ENCODE results near the gene PSD2. TPM values are rescaled to one million over a fixed set of nuclear protein-coding genes. Genes with fewer than 3 reads are reported as not detected.

The PSD2 gene
- total and polyA plus RNA-seq, 5 donors from 2014 or later = not detected

DNA sequence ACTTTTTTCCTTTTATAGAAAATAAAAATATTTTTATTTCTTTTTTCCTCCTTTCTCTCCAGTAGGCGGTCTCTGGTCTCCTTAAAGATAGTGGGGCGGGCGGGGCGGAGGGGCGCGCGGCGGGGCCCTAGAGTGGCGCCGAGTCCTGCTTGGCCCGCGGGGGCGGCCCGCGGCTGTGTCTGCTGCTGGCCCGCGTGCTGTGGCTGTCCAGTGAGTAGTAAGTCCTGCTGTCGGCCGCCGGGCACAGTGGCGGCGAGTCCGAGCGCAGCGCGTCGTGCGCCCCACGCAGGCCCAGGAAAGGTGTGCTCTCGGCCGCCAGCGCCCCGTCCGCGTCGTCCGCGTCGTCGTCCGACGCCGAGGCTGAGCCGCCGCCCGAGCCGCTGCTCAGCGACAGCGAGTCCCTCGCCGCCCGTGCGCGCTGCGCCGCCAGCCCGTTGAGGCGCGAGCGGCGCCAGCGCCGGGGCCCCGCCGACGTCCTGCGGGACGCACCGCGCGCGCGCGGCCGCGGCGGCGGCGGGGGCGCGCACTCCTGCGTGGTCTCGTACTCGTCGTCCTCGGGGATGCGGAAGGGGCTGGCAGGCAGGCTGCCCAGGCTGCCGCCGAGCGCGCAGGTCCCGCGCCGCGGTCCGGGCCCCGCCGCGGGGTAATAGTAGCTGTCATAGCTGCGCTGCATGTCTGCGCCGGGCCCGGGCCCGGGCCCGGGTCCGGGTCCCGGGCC is 52.3 kb downstream of the PSD2 start:
- no peaks in the 10 kb centered on the region for H3K36me3 Mint-ChIP-seq
- H3K27me3 ChIP-seq (ENCODE audit: control insufficient read depth, insufficient read depth, low read length) = peaks cover 12% of the 10 kb centered on the region
- H3K4me1 ChIP-seq (ENCODE audit: control insufficient read depth, insufficient read depth, low read length, poor library complexity, severe bottlenecking) = peaks cover 7% of the 10 kb centered on the region
- no peaks in the 10 kb centered on the region for H3K9me3 ChIP-seq (ENCODE audit: control insufficient read depth in 2 of 2, low read length in 2 of 2)
- H3K27ac ChIP-seq (ENCODE audit: insufficient read depth, low read length, poor library complexity, severe bottlenecking) = peak overlapping the region; percentile 33
- H3K36me3 ChIP-seq (ENCODE audit: control insufficient read depth, insufficient read depth, low read length) = no peaks in the 10 kb centered on the region
- H3K4me3 Mint-ChIP-seq = peak overlapping the region in 2 of 4 donors; percentile 52 to 60
- peaks cover 40% of the 10 kb centered on the region for H3K27me3 Mint-ChIP-seq
- H3K4me3 ChIP-seq (ENCODE audit: low read depth, low read length) = no peak overlapping the region
- no peak overlapping the region for H3K27ac Mint-ChIP-seq
- no peaks in the 10 kb centered on the region for H3K9me3 Mint-ChIP-seq
- ATAC-seq (ENCODE audit: low read depth in 2 of 2) = peak; percentile 84 to 87
- peaks cover 0 to 16% (median 1%) of the 10 kb centered on the region in 4 donors for H3K4me1 Mint-ChIP-seq
- peak; percentile 52 to 73 (median 57) for DNase-seq

DNA sequence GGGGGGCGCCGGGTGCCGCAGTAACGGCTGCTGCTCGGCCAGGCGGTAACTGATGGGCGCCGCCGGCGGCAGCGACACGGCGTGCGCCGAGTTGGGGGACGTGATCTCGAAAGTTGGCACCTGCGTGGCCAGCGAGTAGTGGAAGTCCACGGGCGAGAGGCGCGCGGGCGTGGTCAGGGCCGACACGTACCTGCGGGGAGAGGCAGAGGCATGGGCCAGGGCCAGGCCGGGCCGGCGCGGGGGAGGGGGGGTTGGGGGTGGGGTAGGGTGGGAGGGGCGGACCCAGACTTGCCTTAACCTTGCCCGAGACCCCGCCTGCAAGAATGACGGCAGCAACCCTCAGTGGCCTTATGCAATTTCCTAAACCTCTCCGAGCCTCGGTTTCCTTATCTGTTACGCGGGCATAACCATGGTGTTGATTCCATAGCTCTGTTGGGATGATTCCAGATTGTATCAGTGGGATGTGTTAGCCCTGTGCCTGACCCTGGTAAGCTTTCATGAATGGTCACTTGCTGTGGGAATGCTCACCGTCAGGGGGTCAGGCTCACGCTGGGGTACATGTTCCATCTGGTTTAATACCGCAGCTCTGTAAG is 53.0 kb downstream of the PSD2 start:
- H3K27ac Mint-ChIP-seq = peak overlapping the region in 2 of 3 donors; percentile 80 to 86
- Histone ChIP-seq H3K9me3 (ENCODE audit: control insufficient read depth in 2 of 2, low read length in 2 of 2) (no peaks in the 10 kb centered on the region), H3K27ac (ENCODE audit: insufficient read depth, low read length, poor library complexity, severe bottlenecking) (peak overlapping the region; percentile 33), H3K4me1 (ENCODE audit: control insufficient read depth, insufficient read depth, low read length, poor library complexity, severe bottlenecking) (peaks cover 7% of the 10 kb centered on the region), H3K27me3 (ENCODE audit: control insufficient read depth, insufficient read depth, low read length) (peaks cover 12% of the 10 kb centered on the region), H3K4me3 (ENCODE audit: low read depth, low read length) (peak overlapping the region; percentile 19), H3K36me3 (ENCODE audit: control insufficient read depth, insufficient read depth, low read length) (no peaks in the 10 kb centered on the region)
- ATAC-seq (ENCODE audit: low read depth in 2 of 2) (peak; percentile 6 to 7), DNase-seq (no peak)
- H3K27me3 Mint-ChIP-seq = peaks cover 33% of the 10 kb centered on the region
- no peaks in the 10 kb centered on the region for H3K9me3 Mint-ChIP-seq
- no peaks in the 10 kb centered on the region for H3K36me3 Mint-ChIP-seq
- peak overlapping the region; percentile 63 to 87 (median 83) for H3K4me3 Mint-ChIP-seq
- H3K4me1 Mint-ChIP-seq = peaks cover 0 to 16% (median 1%) of the 10 kb centered on the region in 4 donors

- H3K9me3 ChIP-seq (ENCODE audit: control insufficient read depth in 2 of 2, low read length in 2 of 2) = no peaks in the 10 kb centered on the region
- no peaks in the 10 kb centered on the region for H3K9me3 Mint-ChIP-seq
- peaks cover 7% of the 10 kb centered on the region for H3K4me1 ChIP-seq (ENCODE audit: control insufficient read depth, insufficient read depth, low read length, poor library complexity, severe bottlenecking)
- peaks cover 8% of the 10 kb centered on the region for H3K27me3 ChIP-seq (ENCODE audit: control insufficient read depth, insufficient read depth, low read length)
- peak overlapping the region; percentile 50 to 72 (median 71) for H3K27ac Mint-ChIP-seq
- H3K27ac ChIP-seq (ENCODE audit: insufficient read depth, low read length, poor library complexity, severe bottlenecking) = no peak overlapping the region
- ATAC-seq (ENCODE audit: low read depth in 2 of 2) (no peak), DNase-seq (no peak)
- no peaks in the 10 kb centered on the region for H3K36me3 ChIP-seq (ENCODE audit: control insufficient read depth, insufficient read depth, low read length)
- peak overlapping the region; percentile 80 to 87 (median 86) for H3K4me3 Mint-ChIP-seq
- H3K27me3 Mint-ChIP-seq = peaks cover 28% of the 10 kb centered on the region
- no peaks in the 10 kb centered on the region for H3K36me3 Mint-ChIP-seq
- H3K4me1 Mint-ChIP-seq = peaks cover 0 to 15% (median 1%) of the 10 kb centered on the region in 4 donors
- H3K4me3 ChIP-seq (ENCODE audit: low read depth, low read length) = no peak overlapping the region
Observed at GRCh38 chr5:139849501-139849900, 53.9 kb downstream of the PSD2 start.

- peaks cover 0 to 13% (median 1%) of the 10 kb centered on the region in 4 donors for H3K4me1 Mint-ChIP-seq
- Histone ChIP-seq H3K36me3 (ENCODE audit: control insufficient read depth, insufficient read depth, low read length) (no peaks in the 10 kb centered on the region), H3K4me3 (ENCODE audit: low read depth, low read length) (no peak overlapping the region), H3K27me3 (ENCODE audit: control insufficient read depth, insufficient read depth, low read length) (peaks cover 8% of the 10 kb centered on the region), H3K4me1 (ENCODE audit: control insufficient read depth, insufficient read depth, low read length, poor library complexity, severe bottlenecking) (peaks cover 7% of the 10 kb centered on the region), H3K9me3 (ENCODE audit: control insufficient read depth in 2 of 2, low read length in 2 of 2) (no peaks in the 10 kb centered on the region), H3K27ac (ENCODE audit: insufficient read depth, low read length, poor library complexity, severe bottlenecking) (no peak overlapping the region)
- ATAC-seq (ENCODE audit: low read depth in 2 of 2) (no peak), DNase-seq (no peak)
- H3K27me3 Mint-ChIP-seq = peaks cover 24% of the 10 kb centered on the region
- H3K9me3 Mint-ChIP-seq = no peaks in the 10 kb centered on the region
- peak overlapping the region in 2 of 3 donors; percentile 71 to 84 for H3K27ac Mint-ChIP-seq
- peak overlapping the region; percentile 80 to 87 (median 86) for H3K4me3 Mint-ChIP-seq
- H3K36me3 Mint-ChIP-seq = no peaks in the 10 kb centered on the region
Observed at GRCh38 chr5:139849942-139850341, 54.3 kb downstream of the PSD2 start.

DNA sequence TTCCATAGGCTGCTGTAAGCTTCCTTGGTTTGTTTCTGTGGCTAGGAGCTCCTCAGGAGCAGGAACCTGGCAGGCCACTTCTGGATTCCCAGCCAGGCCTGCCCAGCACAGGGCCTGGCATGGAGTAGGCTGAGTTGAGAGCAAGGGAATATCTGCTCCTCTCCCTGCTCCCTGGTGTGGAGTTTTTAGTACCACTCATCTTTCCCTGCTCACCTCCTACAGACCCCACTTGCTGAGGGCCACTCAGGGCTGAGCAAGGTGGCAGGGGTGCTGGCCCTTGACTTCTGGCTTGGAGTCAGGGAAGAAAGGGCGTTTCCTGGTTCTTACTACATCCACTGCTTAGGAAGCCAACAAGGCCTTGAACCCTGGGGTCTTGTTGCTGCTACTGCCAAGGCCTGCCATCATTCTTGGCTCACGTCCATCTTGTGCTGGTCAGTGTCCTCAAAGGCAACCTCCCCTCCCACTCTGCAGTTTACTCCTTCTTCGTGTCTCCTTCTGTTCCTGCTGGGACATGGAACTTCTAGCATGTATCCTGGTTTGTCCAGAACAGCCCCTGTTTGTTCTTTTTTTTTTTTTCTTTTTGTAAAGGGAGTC is 54.9 kb downstream of the PSD2 start:
- peaks cover 0 to 13% (median 1%) of the 10 kb centered on the region in 4 donors for H3K4me1 Mint-ChIP-seq
- peaks cover 20% of the 10 kb centered on the region for H3K27me3 Mint-ChIP-seq
- peaks cover 7% of the 10 kb centered on the region for H3K4me1 ChIP-seq (ENCODE audit: control insufficient read depth, insufficient read depth, low read length, poor library complexity, severe bottlenecking)
- ATAC-seq (ENCODE audit: low read depth in 2 of 2) = no peak
- H3K4me3 Mint-ChIP-seq = peak overlapping the region in 3 of 4 donors; percentile 41 to 80 (median 66)
- no peaks in the 10 kb centered on the region for H3K9me3 ChIP-seq (ENCODE audit: control insufficient read depth in 2 of 2, low read length in 2 of 2)
- H3K4me3 ChIP-seq (ENCODE audit: low read depth, low read length) = no peak overlapping the region
- no peaks in the 10 kb centered on the region for H3K36me3 ChIP-seq (ENCODE audit: control insufficient read depth, insufficient read depth, low read length)
- H3K27ac Mint-ChIP-seq = peak overlapping the region in 1 of 3 donors; percentile 71
- no peaks in the 10 kb centered on the region for H3K36me3 Mint-ChIP-seq
- no peaks in the 10 kb centered on the region for H3K9me3 Mint-ChIP-seq
- DNase-seq = no peak
- peaks cover 8% of the 10 kb centered on the region for H3K27me3 ChIP-seq (ENCODE audit: control insufficient read depth, insufficient read depth, low read length)
- H3K27ac ChIP-seq (ENCODE audit: insufficient read depth, low read length, poor library complexity, severe bottlenecking) = no peak overlapping the region

DNA sequence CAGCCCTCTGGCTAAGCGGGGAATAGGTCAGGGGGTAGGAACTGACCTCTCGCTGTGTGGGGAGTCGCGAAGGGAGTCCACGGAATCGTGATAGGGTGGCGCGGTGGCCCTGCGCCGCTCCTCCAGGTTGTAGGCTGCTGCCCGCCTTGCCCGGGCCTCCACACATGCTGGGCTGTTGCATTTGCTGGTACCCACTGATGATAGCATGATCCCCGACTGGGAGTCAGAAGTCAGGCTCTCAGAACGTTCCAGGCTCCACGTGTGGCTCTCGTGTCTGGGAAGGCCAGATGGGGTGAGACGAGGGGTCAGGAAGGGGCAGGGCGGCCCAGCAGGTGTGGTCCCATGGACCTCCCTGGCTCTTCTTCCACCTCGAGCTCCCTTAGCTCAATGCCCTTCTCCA is 56.0 kb downstream of the PSD2 start:
- Histone ChIP-seq H3K27me3 (ENCODE audit: control insufficient read depth, insufficient read depth, low read length) (peaks cover 6% of the 10 kb centered on the region), H3K9me3 (ENCODE audit: control insufficient read depth in 2 of 2, low read length in 2 of 2) (no peaks in the 10 kb centered on the region), H3K27ac (ENCODE audit: insufficient read depth, low read length, poor library complexity, severe bottlenecking) (no peak overlapping the region), H3K4me1 (ENCODE audit: control insufficient read depth, insufficient read depth, low read length, poor library complexity, severe bottlenecking) (peaks cover 7% of the 10 kb centered on the region), H3K4me3 (ENCODE audit: low read depth, low read length) (no peak overlapping the region), H3K36me3 (ENCODE audit: control insufficient read depth, insufficient read depth, low read length) (no peaks in the 10 kb centered on the region)
- no peaks in the 10 kb centered on the region for H3K36me3 Mint-ChIP-seq
- H3K9me3 Mint-ChIP-seq = no peaks in the 10 kb centered on the region
- peaks cover 18% of the 10 kb centered on the region for H3K27me3 Mint-ChIP-seq
- no peak for DNase-seq
- no peak overlapping the region for H3K4me3 Mint-ChIP-seq
- ATAC-seq (ENCODE audit: low read depth in 2 of 2) = no peak
- peaks cover 0 to 13% (median 1%) of the 10 kb centered on the region in 4 donors for H3K4me1 Mint-ChIP-seq
- no peak overlapping the region for H3K27ac Mint-ChIP-seq

DNA sequence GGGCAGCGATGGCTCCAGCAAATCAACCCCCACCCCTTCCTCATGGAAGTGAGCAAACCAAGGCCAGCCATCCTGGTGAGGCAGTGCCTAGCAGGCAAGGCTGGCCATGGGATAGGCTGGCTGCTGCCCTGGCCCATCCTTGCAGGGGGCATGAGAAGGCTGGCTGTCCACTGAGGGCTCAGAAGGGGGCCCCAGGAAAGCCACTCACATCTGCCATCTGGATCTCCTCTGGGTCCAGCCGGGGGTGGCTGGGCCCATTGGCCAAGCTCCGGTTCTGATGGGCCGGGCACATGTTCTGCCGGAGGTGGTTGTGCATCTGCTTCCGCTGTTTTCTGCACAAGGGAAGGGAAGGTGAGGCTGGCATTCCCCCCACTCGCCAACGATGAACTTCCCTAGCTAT is 57.1 kb downstream of the PSD2 start:
- Histone ChIP-seq H3K4me1 (ENCODE audit: control insufficient read depth, insufficient read depth, low read length, poor library complexity, severe bottlenecking) (peaks cover 2% of the 10 kb centered on the region), H3K27ac (ENCODE audit: insufficient read depth, low read length, poor library complexity, severe bottlenecking) (no peak overlapping the region), H3K27me3 (ENCODE audit: control insufficient read depth, insufficient read depth, low read length) (peaks cover 6% of the 10 kb centered on the region), H3K36me3 (ENCODE audit: control insufficient read depth, insufficient read depth, low read length) (no peaks in the 10 kb centered on the region), H3K9me3 (ENCODE audit: control insufficient read depth in 2 of 2, low read length in 2 of 2) (no peaks in the 10 kb centered on the region), H3K4me3 (ENCODE audit: low read depth, low read length) (no peak overlapping the region)
- DNase-seq (no peak), ATAC-seq (ENCODE audit: low read depth in 2 of 2) (no peak)
- peaks cover 0 to 10% (median 0%) of the 10 kb centered on the region in 4 donors for H3K4me1 Mint-ChIP-seq
- H3K27ac Mint-ChIP-seq = no peak overlapping the region
- H3K27me3 Mint-ChIP-seq = peaks cover 12% of the 10 kb centered on the region
- H3K4me3 Mint-ChIP-seq = no peak overlapping the region
- H3K9me3 Mint-ChIP-seq = no peaks in the 10 kb centered on the region
- H3K36me3 Mint-ChIP-seq = no peaks in the 10 kb centered on the region
